ENCODE data around the gene CFAP157. TPM values are rescaled to one million over a fixed set of nuclear protein-coding genes. Genes with fewer than 3 reads are reported as not detected.

Gene CFAP157
- total RNA-seq, 1 experiment from 2014 or later = not detected

- no peak overlapping the region for H3K4me3 Mint-ChIP-seq (ENCODE audit: unreplicated experiment)
- POLR2A ChIA-PET = interaction anchor here (2.6 kb wide), 1 partner anchor 89 kb away, joined by 7 read pairs; the partner anchor contains the start of gene STXBP1
These were observed 6.1 kb upstream of the CFAP157 start for GRCh38 chr9:127700594-127701255.

DNA sequence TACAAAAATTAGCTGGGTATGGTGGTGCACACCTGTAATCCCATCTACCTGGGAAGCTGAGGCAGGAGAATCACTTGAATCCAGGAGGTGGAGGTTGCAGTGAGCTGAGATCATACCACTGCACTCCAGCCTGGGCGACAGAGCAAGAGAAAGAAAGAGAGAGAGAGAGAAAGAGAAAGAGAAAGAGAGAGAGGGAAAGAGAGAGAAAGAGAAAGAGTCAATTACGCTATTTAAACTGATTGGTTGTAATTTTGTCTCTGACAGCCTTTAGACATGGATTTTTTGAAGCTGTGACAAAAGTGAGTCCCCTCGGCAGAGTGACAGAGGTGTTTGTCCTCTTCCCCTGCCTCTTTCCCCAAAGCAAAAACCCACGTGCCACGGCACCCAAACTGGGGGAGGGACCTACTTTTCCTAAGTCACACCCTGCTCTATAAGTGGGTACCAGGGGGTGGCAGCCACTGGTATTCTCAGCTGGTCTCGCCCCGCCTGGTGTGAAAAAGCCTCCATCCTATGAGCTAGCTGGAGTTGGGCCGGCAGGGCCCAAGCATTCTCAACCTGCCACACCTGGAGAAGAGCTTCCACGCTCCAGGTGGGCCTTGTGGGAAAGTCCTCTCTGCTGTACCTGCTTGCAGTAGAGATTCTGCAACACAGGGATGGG, 3.4 kb upstream of the CFAP157 start:
- Mint-ChIP-seq H3K36me3 (ENCODE audit: insufficient read depth, unreplicated experiment) (peaks cover 8% of the 10 kb centered on the region), H3K4me3 (ENCODE audit: unreplicated experiment) (no peak overlapping the region), H3K27me3 (ENCODE audit: insufficient read depth, unreplicated experiment) (no peaks in the 10 kb centered on the region), H3K4me1 (ENCODE audit: insufficient read depth, unreplicated experiment) (peaks cover 7% of the 10 kb centered on the region), H3K9me3 (ENCODE audit: unreplicated experiment) (no peaks in the 10 kb centered on the region), H3K27ac (ENCODE audit: low read depth, unreplicated experiment) (no peak overlapping the region)
- TF ChIP-seq, protein P1, sequence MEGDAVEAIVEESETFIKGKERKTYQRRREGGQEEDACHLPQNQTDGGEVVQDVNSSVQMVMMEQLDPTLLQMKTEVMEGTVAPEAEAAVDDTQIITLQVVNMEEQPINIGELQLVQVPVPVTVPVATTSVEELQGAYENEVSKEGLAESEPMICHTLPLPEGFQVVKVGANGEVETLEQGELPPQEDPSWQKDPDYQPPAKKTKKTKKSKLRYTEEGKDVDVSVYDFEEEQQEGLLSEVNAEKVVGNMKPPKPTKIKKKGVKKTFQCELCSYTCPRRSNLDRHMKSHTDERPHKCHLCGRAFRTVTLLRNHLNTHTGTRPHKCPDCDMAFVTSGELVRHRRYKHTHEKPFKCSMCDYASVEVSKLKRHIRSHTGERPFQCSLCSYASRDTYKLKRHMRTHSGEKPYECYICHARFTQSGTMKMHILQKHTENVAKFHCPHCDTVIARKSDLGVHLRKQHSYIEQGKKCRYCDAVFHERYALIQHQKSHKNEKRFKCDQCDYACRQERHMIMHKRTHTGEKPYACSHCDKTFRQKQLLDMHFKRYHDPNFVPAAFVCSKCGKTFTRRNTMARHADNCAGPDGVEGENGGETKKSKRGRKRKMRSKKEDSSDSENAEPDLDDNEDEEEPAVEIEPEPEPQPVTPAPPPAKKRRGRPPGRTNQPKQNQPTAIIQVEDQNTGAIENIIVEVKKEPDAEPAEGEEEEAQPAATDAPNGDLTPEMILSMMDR (IDR thresholded peaks at IDR 0.05; ENCODE audit: unreplicated experiment) = no peak
- POLR2A ChIA-PET = interaction anchor here (1.2 to 2.2 kb wide), 2 partner anchors 12 kb away, joined by 3 to 14 read pairs; partner anchors contain the start of genes PTRH1 and TTC16
- CTCF ChIA-PET = no interaction called here
- DNase-seq (ENCODE audit: unreplicated experiment) = no peak
- intact Hi-C loops (cut with micrococcal nuclease) = no loop called here
- BruUV-seq (replicated peaks) = no TSS peak

More at GRCh38 chr9:127700594-127701255, 6.1 kb upstream of the CFAP157 start:
- no peak overlapping the region for H3K27ac Mint-ChIP-seq (ENCODE audit: low read depth, unreplicated experiment)
- BruUV-seq (replicated peaks) = no TSS peak
- peaks cover 13% of the 10 kb centered on the region for H3K36me3 Mint-ChIP-seq (ENCODE audit: insufficient read depth, unreplicated experiment)
- no peaks in the 10 kb centered on the region for H3K9me3 Mint-ChIP-seq (ENCODE audit: unreplicated experiment)
- peaks cover 7% of the 10 kb centered on the region for H3K4me1 Mint-ChIP-seq (ENCODE audit: insufficient read depth, unreplicated experiment)
- DNase-seq (ENCODE audit: unreplicated experiment) = no peak
- CTCF ChIA-PET = interaction anchor here (0.6 to 0.7 kb wide), 2 partner anchors 15 to 71 kb away, joined by 3 read pairs; no protein-coding TSS in a partner anchor
- intact Hi-C loops (cut with micrococcal nuclease) = no loop called here
- TF ChIP-seq, protein P1 (IDR thresholded peaks at IDR 0.05; ENCODE audit: unreplicated experiment) = no peak
- no peaks in the 10 kb centered on the region for H3K27me3 Mint-ChIP-seq (ENCODE audit: insufficient read depth, unreplicated experiment)

GRCh38 chr9:127705577-127706379, 1.0 kb upstream of the CFAP157 start:
- Mint-ChIP-seq H3K36me3 (ENCODE audit: insufficient read depth, unreplicated experiment) (peaks cover 4% of the 10 kb centered on the region), H3K4me1 (ENCODE audit: insufficient read depth, unreplicated experiment) (no peaks in the 10 kb centered on the region), H3K9me3 (ENCODE audit: unreplicated experiment) (no peaks in the 10 kb centered on the region), H3K4me3 (ENCODE audit: unreplicated experiment) (no peak overlapping the region), H3K27me3 (ENCODE audit: insufficient read depth, unreplicated experiment) (no peaks in the 10 kb centered on the region), H3K27ac (ENCODE audit: low read depth, unreplicated experiment) (no peak overlapping the region)
- POLR2A ChIA-PET = interaction anchor here (0.9 to 1.0 kb wide), 2 partner anchors 12 to 93 kb away, joined by 4 read pairs; no protein-coding TSS in a partner anchor
- no TSS peak for BruUV-seq (replicated peaks)
- intact Hi-C loops (cut with micrococcal nuclease) = no loop called here
- CTCF ChIA-PET = interaction anchor here (0.5 kb wide), 1 partner anchor 638 kb away, joined by 3 read pairs; no protein-coding TSS in a partner anchor
- no peak for DNase-seq (ENCODE audit: unreplicated experiment)
- TF ChIP-seq, protein P1 (IDR thresholded peaks at IDR 0.05; ENCODE audit: unreplicated experiment) = no peak
